ENCODE data around the gene PSMD9.

Gene PSMD9

DNA sequence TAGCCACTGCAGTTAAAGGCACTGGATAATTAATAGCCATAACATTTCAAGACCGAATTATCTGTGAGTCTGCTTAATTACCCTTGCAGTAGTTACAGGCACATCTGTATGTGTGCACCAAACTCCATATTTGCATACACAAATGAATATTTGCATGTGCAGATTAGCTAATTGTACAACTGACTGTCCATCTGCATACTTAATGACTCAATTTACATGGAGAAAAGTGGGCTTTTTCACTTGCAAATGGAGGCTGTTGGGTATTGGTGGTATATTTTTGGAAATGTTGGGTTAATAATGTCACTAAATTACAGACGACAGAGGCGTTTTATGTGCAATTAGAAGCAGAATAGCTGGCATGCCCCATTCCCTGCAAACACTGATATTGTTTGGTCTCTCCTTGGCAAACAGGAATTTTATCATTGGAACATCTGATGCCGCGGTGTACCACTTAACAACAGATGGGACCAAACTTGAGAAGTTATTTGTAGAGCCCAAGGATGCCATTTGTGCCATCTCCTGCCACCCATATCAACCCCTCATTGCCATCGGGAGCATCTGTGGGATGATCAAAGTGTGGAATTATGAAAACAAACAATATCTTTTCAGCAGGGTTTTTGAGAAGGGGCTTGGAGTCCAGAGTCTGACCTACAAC, 69.4 kb downstream of the PSMD9 start:
- no peak for DNase-seq

GRCh38 chr12:121958541-121959240, 70.1 kb downstream of the PSMD9 start:
- DNase-seq = no peak

DNA sequence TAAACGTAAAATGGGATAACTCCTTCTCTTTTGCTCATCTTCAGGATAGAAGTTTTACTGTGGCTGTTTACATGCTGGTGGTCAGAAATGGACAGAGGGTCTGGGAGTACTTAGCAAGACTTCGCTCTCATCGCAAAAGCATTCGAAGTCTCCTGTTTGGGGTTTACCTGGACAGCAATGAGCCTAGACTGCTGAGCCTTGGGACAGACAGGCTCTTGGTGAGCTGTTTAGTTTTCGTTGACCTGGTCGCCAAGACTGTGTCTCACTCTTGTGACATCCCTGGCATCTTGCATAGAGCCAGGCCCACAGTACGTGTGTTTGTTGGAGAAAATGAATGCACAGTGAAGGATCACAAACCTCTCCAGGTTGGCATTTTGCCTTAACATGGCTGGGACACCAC, 72.0 kb downstream of the PSMD9 start:
- DNase-seq = no peak

- DNase-seq = no peak
These were observed 72.7 kb downstream of the PSMD9 start for GRCh38 chr12:121961195-121961879.

- no peak for DNase-seq
These were observed 74.9 kb downstream of the PSMD9 start for GRCh38 chr12:121963341-121964018.

- no peak for DNase-seq
These were observed 76.4 kb downstream of the PSMD9 start for GRCh38 chr12:121964813-121965643.

DNA sequence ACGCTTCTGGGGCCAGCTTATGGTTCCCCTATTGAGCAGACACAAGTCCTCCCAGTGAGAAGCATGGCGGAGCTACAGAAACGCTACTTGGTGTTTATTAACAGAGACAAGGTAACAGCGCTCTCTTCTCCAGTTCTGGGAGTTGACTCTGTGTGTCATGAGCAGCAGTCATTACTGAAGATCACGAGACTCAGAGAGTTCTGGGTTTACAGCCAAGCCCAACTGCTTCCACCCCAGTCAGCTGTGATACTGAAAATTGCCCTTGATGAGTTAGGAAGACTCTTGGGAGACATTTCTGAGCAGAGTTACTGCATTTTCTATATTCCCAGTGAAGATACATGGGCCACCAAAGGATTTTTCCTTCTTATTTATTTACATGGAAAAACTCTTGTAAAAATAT, 78.4 kb downstream of the PSMD9 start:
- DNase-seq = no peak
